IPS DF 4.7 (cell line): ENCODE results near the gene MZT1.
A peak's percentile ranks its signal among the peaks of the same experiment; 100 is the strongest.
"Not testable (repeated sequence)": the region's sequence is repeated elsewhere in the genome, so short reads cannot be mapped to it uniquely, and the experiment has no call there.

ENCODE experiments used
- DNase-seq: peaks from one replicate; pipeline ENCODE4 v3.0.0-alpha.2; 2013; ENCODE audit warnings: low spot score; ENCODE audit errors: extremely low read depth

Gene MZT1, protein sequence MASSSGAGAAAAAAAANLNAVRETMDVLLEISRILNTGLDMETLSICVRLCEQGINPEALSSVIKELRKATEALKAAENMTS

GRCh38 chr13:72727417-72728289 is at the start of gene MZT1, which contains the start of gene BORA:
TSS of gene MZT1 (minus strand) at chr13:72727629. CDS start at chr13:72727602, 27 bp downstream.
TSS of gene BORA (plus strand) at chr13:72727923. CDS start at chr13:72728941, 1,018 bp downstream.
- DNase-seq, result peak; percentile 92

DNA sequence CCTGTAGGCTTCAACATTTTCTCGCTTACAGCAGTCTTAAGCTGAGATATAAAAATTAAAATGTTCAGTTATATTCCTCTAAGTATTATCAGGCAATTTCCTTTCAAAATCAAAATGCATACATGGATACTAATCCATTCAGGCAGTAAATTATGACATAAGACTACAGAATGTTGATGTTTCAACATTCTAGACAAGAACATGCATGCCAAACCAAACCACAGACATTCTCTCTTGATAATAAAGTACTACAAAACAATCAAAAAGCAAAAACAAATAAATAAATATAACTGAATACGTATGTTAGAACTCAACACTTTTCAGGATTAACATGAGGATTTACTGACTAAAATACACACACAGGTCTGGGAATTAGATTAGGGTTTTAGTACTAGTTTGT is 46.6 kb upstream of the MZT1 start:
- DNase-seq, result no peak

GRCh38 chr13:72763411-72763810 is 36.0 kb upstream of the MZT1 start:
- DNase-seq, result no peak

GRCh38 chr13:72760189-72760588 is 32.8 kb upstream of the MZT1 start:
- no peak for DNase-seq

GRCh38 chr13:72757792-72758535 is 30.5 kb upstream of the MZT1 start:
- DNase-seq, result no peak

- DNase-seq, result no peak
Observed at GRCh38 chr13:72754111-72754510, 26.7 kb upstream of the MZT1 start.

GRCh38 chr13:72751220-72751619 is 23.8 kb upstream of the MZT1 start:
- no peak for DNase-seq

DNA sequence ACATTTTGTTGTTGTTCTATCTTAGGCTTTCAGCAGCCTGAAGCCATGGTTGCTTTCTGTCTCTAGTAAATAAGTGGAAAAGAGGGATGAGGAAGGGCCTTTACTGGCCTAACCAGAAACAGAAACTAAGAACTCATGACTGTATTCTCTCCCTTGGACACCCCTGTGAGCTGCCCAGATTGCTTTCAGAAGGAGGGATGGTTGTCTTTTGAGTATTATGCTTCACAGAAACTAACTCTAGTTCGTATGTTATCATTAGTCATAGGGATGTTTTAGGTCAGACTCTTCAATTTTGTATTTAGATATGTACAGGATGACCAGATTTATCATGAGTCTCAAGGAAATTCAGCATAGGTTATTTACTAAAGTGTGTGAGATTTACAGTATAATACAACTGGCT is 17.8 kb upstream of the MZT1 start:
- DNase-seq, result no peak

DNA sequence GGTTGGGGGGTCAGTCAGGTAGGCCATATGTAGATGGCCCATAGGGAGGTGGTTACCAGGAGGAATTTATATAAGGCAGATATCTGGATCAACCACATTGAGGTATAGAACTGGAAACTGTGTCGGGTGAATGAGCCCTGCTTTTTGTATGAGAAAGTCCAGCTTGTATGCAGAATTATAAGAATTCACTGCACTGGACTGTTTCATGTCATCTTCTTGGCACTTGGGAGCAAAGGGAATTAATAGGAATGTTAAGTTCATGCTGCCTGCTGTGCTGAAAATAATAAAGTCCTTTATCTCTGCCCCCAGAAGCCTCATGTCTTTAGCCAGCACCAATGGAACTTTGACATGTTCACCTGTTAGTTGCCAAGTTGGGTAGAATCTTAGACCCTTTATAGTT is 12.6 kb upstream of the MZT1 start:
- no peak for DNase-seq

- DNase-seq, result no peak
Observed at GRCh38 chr13:72737033-72737432, 9.6 kb upstream of the MZT1 start.

DNA sequence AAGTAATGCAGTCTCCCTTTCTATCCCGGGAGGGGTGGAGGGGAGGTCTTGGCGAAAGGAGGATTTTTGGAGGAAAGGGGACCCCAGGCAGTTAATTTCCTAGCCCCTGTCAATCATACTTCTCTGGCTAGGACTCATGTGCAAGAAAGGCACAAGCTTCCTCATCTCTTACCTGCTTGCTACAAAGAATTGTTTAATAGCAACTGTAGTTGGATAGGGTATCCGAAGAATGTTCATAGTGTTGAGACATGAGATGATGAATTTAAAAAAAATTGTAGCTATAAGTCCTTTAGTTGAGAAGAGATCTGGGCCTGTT is 819 bp upstream of the MZT1 start:
- no peak for DNase-seq

- DNase-seq, result no peak
Observed at GRCh38 chr13:72726726-72727416, 558 bp downstream of the MZT1 start.

GRCh38 chr13:72726185-72726584 is 1.2 kb downstream of the MZT1 start:
- DNase-seq, result not testable (repeated sequence)

GRCh38 chr13:72716776-72717175 is 10.7 kb downstream of the MZT1 start:
- no peak for DNase-seq

- DNase-seq, result no peak
Observed at GRCh38 chr13:72700509-72700908, 26.9 kb downstream of the MZT1 start.

DNA sequence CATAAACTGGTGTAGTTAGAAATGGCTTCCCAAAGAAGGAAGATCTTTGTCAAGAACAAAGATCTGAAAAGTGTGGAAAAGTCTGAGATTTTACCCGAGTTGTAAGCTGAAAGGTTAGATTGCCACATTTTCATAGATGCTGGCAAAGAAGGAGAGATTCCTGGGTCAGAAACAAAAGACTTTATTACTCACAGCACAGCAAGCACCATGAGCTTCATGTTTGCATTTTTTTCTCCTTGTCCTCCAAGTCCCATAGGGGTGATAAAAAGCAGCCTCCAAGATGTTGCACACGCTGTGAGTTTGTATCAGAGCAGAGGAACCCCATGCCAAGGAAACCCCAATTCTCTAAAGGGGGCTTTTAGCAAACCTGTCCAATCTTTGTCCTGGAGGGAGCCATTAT is 29.3 kb downstream of the MZT1 start:
- no peak for DNase-seq

GRCh38 chr13:72696579-72696978 is 30.9 kb downstream of the MZT1 start:
- DNase-seq, result no peak

DNA sequence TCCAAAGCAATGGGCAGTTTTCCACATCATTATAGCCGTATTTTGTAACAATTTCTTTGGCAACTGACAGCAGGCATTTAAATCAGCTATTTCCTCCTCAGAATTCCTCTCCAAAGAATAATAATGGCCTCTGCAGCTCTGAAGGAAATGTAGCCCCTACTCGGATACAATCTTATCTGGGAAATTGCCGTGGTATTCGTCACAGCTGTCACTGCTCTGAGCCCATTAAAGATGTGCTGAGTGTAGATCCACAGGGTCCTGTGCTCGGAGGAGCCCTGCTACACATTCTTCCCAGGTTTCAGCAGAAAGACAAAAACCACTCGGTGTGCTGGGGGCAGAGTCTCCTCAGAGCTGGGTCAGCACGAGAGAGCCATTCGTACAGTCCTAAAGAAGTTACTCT is 33.1 kb downstream of the MZT1 start:
- DNase-seq, result no peak

DNA sequence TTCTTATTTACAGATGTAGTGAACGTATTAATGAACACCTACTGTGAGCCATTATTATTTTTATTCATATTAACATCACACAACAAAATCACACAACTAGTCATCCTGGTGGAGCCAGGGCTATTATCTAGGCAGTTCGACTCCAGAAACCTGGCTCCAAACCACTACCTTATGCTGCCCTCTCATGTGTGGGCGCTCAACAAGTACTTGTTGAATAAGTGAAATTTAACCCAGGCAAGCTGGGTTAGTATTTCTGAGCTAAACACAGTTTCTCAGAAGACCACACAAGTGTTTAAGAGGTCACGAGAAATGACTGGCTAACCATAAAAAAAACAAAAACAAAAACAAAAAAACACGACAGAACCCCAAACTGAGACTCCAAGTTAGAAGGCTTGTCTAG is 33.6 kb downstream of the MZT1 start:
- no peak for DNase-seq

GRCh38 chr13:72692884-72693514 is 34.4 kb downstream of the MZT1 start:
- no peak for DNase-seq

GRCh38 chr13:72689181-72689696 is 38.2 kb downstream of the MZT1 start:
- DNase-seq, result no peak
